Osteocyte (in vitro differentiated cells): ENCODE results near the gene ACKR3. TPM values are rescaled to one million over a fixed set of nuclear protein-coding genes. Genes with fewer than 3 reads are reported as not detected.
A peak's percentile ranks its signal among the peaks of the same experiment; 100 is the strongest.

ENCODE experiments used
- DNase-seq: peaks from one replicate; pipeline ENCODE4 v3.0.0; 2021; ENCODE audit warnings: mixed read lengths; ENCODE audit not compliant: unreplicated experiment; ENCODE audit errors: extremely low spot score
- H3K27ac Mint-ChIP-seq: one replicate; pipeline ENCODE4 v1.8.0; 2021; ENCODE audit warnings: mild to moderate bottlenecking, mixed read lengths; ENCODE audit not compliant: unreplicated experiment
- H3K27me3 Mint-ChIP-seq: one replicate; pipeline ENCODE4 v1.8.0; 2021; ENCODE audit warnings: mixed read lengths; ENCODE audit not compliant: unreplicated experiment
- H3K36me3 Mint-ChIP-seq: one replicate; pipeline ENCODE4 v1.8.0; 2021; ENCODE audit warnings: mixed read lengths; ENCODE audit not compliant: unreplicated experiment
- H3K4me1 Mint-ChIP-seq: one replicate; pipeline ENCODE4 v1.8.0; 2021; ENCODE audit warnings: mixed read lengths; ENCODE audit not compliant: unreplicated experiment
- H3K4me3 Mint-ChIP-seq: one replicate; pipeline ENCODE4 v1.8.0; 2021; ENCODE audit warnings: mild to moderate bottlenecking, moderate library complexity, mixed read lengths; ENCODE audit not compliant: unreplicated experiment
- H3K9me3 Mint-ChIP-seq: one replicate; pipeline ENCODE4 v1.8.0; 2021; ENCODE audit warnings: mixed read lengths; ENCODE audit not compliant: unreplicated experiment
- CTCF ChIP-seq: fragments of 200-600 bp; sonication (generic); IDR thresholded peaks from 2 replicates; pipeline ENCODE4 v1.5.0; 2021; ENCODE audit warnings: antibody characterized with exemption, mild to moderate bottlenecking, moderate library complexity
- total RNA-seq: library from RNA; stranded (reverse); gene quantifications from 2 replicates; pipeline ENCODE4 v1.2.1, GENCODE V29; 2021

The ACKR3 gene
- total RNA-seq, 1 donor from 2014 or later: 36.9 TPM

GRCh38 chr2:236572482-236572881 is 2.9 kb downstream of the ACKR3 start:
- peaks cover 20% of the 10 kb centered on the region for H3K36me3 Mint-ChIP-seq
- H3K27me3 Mint-ChIP-seq: peaks cover 5% of the 10 kb centered on the region
- peaks cover 82% of the 10 kb centered on the region for H3K4me1 Mint-ChIP-seq
- H3K9me3 Mint-ChIP-seq: no peaks in the 10 kb centered on the region
- no peak overlapping the region for H3K27ac Mint-ChIP-seq
- H3K4me3 Mint-ChIP-seq: peak overlapping the region; percentile 79
- TF ChIP-seq CTCF: no peak
- DNase-seq: no peak

GRCh38 chr2:236573066-236573929 is 3.7 kb downstream of the ACKR3 start:
- Mint-ChIP-seq H3K4me1 (peaks cover 79% of the 10 kb centered on the region), H3K27me3 (peaks cover 5% of the 10 kb centered on the region), H3K4me3 (peak overlapping the region; percentile 32), H3K9me3 (no peaks in the 10 kb centered on the region), H3K27ac (no peak overlapping the region), H3K36me3 (peaks cover 24% of the 10 kb centered on the region)
- TF ChIP-seq CTCF: no peak
- DNase-seq: no peak

GRCh38 chr2:236574000-236574399 is 4.4 kb downstream of the ACKR3 start:
- no peak overlapping the region for H3K4me3 Mint-ChIP-seq
- H3K36me3 Mint-ChIP-seq: peaks cover 24% of the 10 kb centered on the region
- DNase-seq: no peak
- peaks cover 76% of the 10 kb centered on the region for H3K4me1 Mint-ChIP-seq
- no peak for TF ChIP-seq CTCF
- no peaks in the 10 kb centered on the region for H3K9me3 Mint-ChIP-seq
- H3K27ac Mint-ChIP-seq: no peak overlapping the region
- peaks cover 5% of the 10 kb centered on the region for H3K27me3 Mint-ChIP-seq

- no peak for DNase-seq
- peaks cover 24% of the 10 kb centered on the region for H3K36me3 Mint-ChIP-seq
- H3K27me3 Mint-ChIP-seq: peaks cover 5% of the 10 kb centered on the region
- TF ChIP-seq CTCF: no peak
- H3K27ac Mint-ChIP-seq: no peak overlapping the region
- H3K9me3 Mint-ChIP-seq: no peaks in the 10 kb centered on the region
- H3K4me1 Mint-ChIP-seq: peaks cover 73% of the 10 kb centered on the region
- no peak overlapping the region for H3K4me3 Mint-ChIP-seq
These were observed 5.0 kb downstream of the ACKR3 start for GRCh38 chr2:236574424-236575145.

GRCh38 chr2:236575510-236575909 is 5.9 kb downstream of the ACKR3 start:
- TF ChIP-seq CTCF: no peak
- peak overlapping the region; percentile 22 for H3K4me3 Mint-ChIP-seq
- H3K4me1 Mint-ChIP-seq: peaks cover 68% of the 10 kb centered on the region
- H3K27me3 Mint-ChIP-seq: peaks cover 5% of the 10 kb centered on the region
- H3K9me3 Mint-ChIP-seq: no peaks in the 10 kb centered on the region
- H3K36me3 Mint-ChIP-seq: peaks cover 30% of the 10 kb centered on the region
- H3K27ac Mint-ChIP-seq: peak overlapping the region; percentile 13
- DNase-seq: no peak
